CD4-positive, CD25-positive, alpha-beta regulatory T cell (primary cell): ENCODE measurements around the gene ANKRD27. TPM values are rescaled to one million over a fixed set of nuclear protein-coding genes. Genes with fewer than 3 reads are reported as not detected.
A peak's percentile ranks its signal among the peaks of the same experiment; 100 is the strongest.

Experiments
- ATAC-seq, 2 donors: fragments of 150-1000 bp; cut with Tn5 transposase; one replicate each; pipeline ENCODE4 v1.10.0; 2021; ENCODE audit warnings: low read depth in 2 of 2, moderate number of reproducible peaks in 2 of 2, moderate library complexity in 1 of 2
- DNase-seq, 3 donors: peaks; one replicate each; pipeline versions ENCODE4 v3.0.0 to v3.0.0-alpha.2; 2012 to 2022; ENCODE audit warnings: mixed read lengths in 1 of 3
- H3K27ac ChIP-seq: one replicate; pipeline ENCODE4 v1.7.0; 2013; ENCODE audit warnings: mild to moderate bottlenecking, low read length; ENCODE audit not compliant: insufficient read depth, poor library complexity, severe bottlenecking
- H3K27me3 ChIP-seq: one replicate; pipeline ENCODE4 v1.7.0; 2013; ENCODE audit warnings: low read length; ENCODE audit not compliant: control insufficient read depth, insufficient read depth
- H3K36me3 ChIP-seq: one replicate; pipeline ENCODE4 v1.7.0; 2013; ENCODE audit warnings: mild to moderate bottlenecking, low read length, moderate library complexity; ENCODE audit not compliant: control insufficient read depth, insufficient read depth
- H3K4me1 ChIP-seq: 2 replicates; pipeline ENCODE4 v1.7.0; 2013; ENCODE audit warnings: mild to moderate bottlenecking, low read length; ENCODE audit not compliant: insufficient read depth, control insufficient read depth, poor library complexity, severe bottlenecking
- H3K4me3 ChIP-seq: one replicate; pipeline ENCODE4 v1.7.0; 2013; ENCODE audit warnings: low read depth, mild to moderate bottlenecking, low read length, moderate library complexity
- H3K9me3 ChIP-seq, 2 experiments: 1 replicate in 1 of 2; 2 replicates in 1 of 2; pipeline ENCODE4 v1.7.0; 2013; ENCODE audit warnings: low read length in 2 of 2, mild to moderate bottlenecking in 1 of 2, moderate library complexity in 1 of 2; ENCODE audit not compliant: control insufficient read depth in 2 of 2
- H3K27ac Mint-ChIP-seq, 3 donors: one replicate each; pipeline ENCODE4 v1.8.0; 2020 to 2022; ENCODE audit warnings: mild to moderate bottlenecking in 3 of 3, mixed read lengths in 3 of 3, moderate library complexity in 2 of 3
- H3K27me3 Mint-ChIP-seq: one replicate; pipeline ENCODE4 v1.8.0; 2022; ENCODE audit warnings: mild to moderate bottlenecking, mixed read lengths
- H3K36me3 Mint-ChIP-seq: one replicate; pipeline ENCODE4 v1.8.0; 2020; ENCODE audit warnings: mixed read lengths
- H3K4me1 Mint-ChIP-seq, 4 donors: one replicate each; pipeline ENCODE4 v1.8.0; 2020 to 2022; ENCODE audit warnings: mixed read lengths in 4 of 4, mild to moderate bottlenecking in 1 of 4
- H3K4me3 Mint-ChIP-seq, 4 donors: one replicate each; pipeline ENCODE4 v1.8.0; 2020 to 2022; ENCODE audit warnings: mild to moderate bottlenecking in 4 of 4, mixed read lengths in 4 of 4, moderate library complexity in 3 of 4
- H3K9me3 Mint-ChIP-seq, 7 donors: one replicate each; pipeline ENCODE4 v1.8.0; 2020 to 2022; ENCODE audit warnings: mixed read lengths in 7 of 7, mild to moderate bottlenecking in 3 of 7, moderate library complexity in 2 of 7
- polyA plus RNA-seq, 4 donors: library from polyadenylated mRNA; unstranded; fragments of 300-500 nt; fragmentation: Illumina TruSeq; gene quantifications; one replicate each; pipeline ENCODE4 v1.2.3, GENCODE V29; 2021
- total RNA-seq: library from RNA; stranded (reverse); gene quantifications from one replicate; pipeline ENCODE4 v1.2.3, GENCODE V29; 2022

The ANKRD27 gene
- total and polyA plus RNA-seq, 5 donors from 2014 or later = 17.2 to 39.0 (median 19.7) TPM

DNA sequence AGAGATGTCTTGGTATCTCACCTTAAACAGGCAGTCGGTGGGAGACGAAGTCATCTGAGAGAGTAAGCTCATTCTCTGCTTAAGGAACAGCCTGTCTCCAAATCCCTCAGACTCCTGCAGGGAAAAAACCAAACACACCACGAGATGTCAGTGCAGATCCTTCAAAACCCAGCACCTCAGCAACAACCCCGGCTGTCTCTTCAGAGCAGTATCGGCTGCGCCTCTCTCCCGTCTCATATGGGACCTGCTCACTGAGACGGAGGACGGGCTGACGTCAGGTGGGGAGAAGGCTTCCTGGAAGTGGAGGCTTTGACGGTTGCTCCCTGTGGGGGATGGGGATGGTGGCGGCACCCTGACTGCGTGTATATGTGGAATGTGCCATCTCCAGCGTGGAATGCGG, 43.6 kb downstream of the ANKRD27 start:
- H3K36me3 ChIP-seq = peaks cover 51% of the 10 kb centered on the region
- Mint-ChIP-seq H3K4me3 (no peak overlapping the region), H3K27me3 (no peaks in the 10 kb centered on the region), H3K9me3 (no peaks in the 10 kb centered on the region), H3K4me1 (peaks cover 0 to 4% (median under 1%) of the 10 kb centered on the region in 4 donors), H3K36me3 (peaks cover 27% of the 10 kb centered on the region), H3K27ac (no peak overlapping the region)
- no peak overlapping the region for H3K4me3 ChIP-seq
- no peak overlapping the region for H3K27ac ChIP-seq
- DNase-seq = no peak
- no peaks in the 10 kb centered on the region for H3K27me3 ChIP-seq
- no peaks in the 10 kb centered on the region for H3K4me1 ChIP-seq
- ATAC-seq = no peak
- no peaks in the 10 kb centered on the region for H3K9me3 ChIP-seq

DNA sequence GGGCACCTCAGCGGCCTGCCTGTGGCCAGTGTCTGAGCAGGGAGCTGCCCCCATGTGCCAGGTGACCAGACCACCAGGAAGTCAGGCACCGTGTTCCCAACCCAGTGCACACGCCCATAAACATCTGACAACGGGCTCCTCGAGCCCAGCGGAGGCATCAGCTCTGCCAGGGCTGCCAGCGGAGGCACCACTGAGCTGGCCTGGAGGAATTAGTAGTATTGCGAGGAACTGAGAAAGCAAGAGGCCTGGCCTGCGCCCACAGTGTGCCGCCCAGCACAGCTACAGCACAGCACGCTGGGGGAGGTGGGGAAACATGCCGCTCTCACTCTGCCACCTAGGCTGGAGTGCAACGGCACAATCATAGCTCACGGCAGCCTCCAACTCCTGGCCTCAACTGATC, 44.6 kb downstream of the ANKRD27 start:
- ATAC-seq (no peak), DNase-seq (no peak)
- H3K9me3 Mint-ChIP-seq = no peaks in the 10 kb centered on the region
- no peak overlapping the region for H3K4me3 Mint-ChIP-seq
- no peaks in the 10 kb centered on the region for H3K9me3 ChIP-seq
- no peaks in the 10 kb centered on the region for H3K27me3 Mint-ChIP-seq
- peaks cover 50% of the 10 kb centered on the region for H3K36me3 ChIP-seq
- H3K4me1 ChIP-seq = no peaks in the 10 kb centered on the region
- H3K4me1 Mint-ChIP-seq = peaks cover 0 to 4% (median under 1%) of the 10 kb centered on the region in 4 donors
- no peak overlapping the region for H3K27ac Mint-ChIP-seq
- peaks cover 26% of the 10 kb centered on the region for H3K36me3 Mint-ChIP-seq
- no peak overlapping the region for H3K4me3 ChIP-seq
- H3K27me3 ChIP-seq = no peaks in the 10 kb centered on the region
- H3K27ac ChIP-seq = no peak overlapping the region

DNA sequence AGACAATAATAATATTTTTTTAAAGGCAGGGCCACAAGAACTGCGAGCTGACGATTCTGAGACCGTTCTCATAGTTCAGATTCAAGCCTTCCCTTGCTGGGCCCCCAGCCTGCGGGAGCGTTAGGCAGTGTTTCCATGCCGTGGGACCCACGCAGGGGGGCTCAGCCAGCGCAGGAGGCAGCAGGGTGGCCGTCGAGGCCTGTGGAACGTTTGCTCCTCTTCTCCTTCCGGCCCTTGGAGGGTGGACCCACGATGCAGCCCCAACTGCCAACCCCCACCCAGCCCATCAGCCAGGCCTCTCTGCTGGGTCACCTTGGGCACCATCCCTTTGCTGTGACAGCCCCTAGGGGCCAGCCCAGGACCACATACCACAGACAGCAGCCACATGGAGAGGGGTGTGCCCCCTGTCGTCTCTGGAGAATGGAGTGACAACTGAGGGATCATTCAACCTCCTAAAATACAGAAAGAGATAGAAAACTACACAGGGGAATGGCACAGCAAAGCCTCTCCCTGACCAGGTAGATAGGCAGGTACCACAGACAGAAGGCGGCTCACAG, 47.2 kb downstream of the ANKRD27 start:
- H3K4me1 Mint-ChIP-seq = peaks cover 0 to 1% (median 0%) of the 10 kb centered on the region in 4 donors

DNA sequence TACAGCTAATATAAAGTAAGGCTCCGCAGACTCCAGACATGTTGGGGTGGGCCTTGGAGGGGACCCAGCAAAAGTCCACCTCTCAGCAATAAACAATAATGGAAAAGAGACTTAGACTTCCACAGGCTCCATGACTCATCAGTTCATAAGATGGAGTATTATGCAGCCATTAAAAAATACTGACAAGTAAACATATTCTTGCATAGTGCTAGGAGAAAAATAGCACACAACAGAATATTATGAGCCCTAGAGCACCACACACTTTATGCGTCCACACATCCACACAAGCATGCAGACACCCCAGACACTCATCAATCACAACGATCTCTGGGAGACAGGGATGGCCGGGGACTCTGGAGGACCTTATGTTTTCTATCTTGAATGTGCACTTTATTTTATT, 48.0 kb downstream of the ANKRD27 start:
- Mint-ChIP-seq H3K36me3 (peaks cover 43% of the 10 kb centered on the region), H3K27ac (no peak overlapping the region), H3K9me3 (no peaks in the 10 kb centered on the region), H3K4me3 (no peak overlapping the region), H3K4me1 (no peaks in the 10 kb centered on the region), H3K27me3 (no peaks in the 10 kb centered on the region)
- Histone ChIP-seq H3K4me3 (no peak overlapping the region), H3K27me3 (no peaks in the 10 kb centered on the region), H3K4me1 (no peaks in the 10 kb centered on the region), H3K36me3 (peaks cover 69% of the 10 kb centered on the region), H3K27ac (no peak overlapping the region), H3K9me3 (no peaks in the 10 kb centered on the region)
- no peak for DNase-seq
- no peak for ATAC-seq

More for the DNA sequence above, 47.2 kb downstream of the ANKRD27 start:
- H3K36me3 Mint-ChIP-seq = peaks cover 36% of the 10 kb centered on the region
- ATAC-seq = no peak
- peaks cover 64% of the 10 kb centered on the region for H3K36me3 ChIP-seq
- H3K4me3 ChIP-seq = no peak overlapping the region
- H3K27me3 ChIP-seq = no peaks in the 10 kb centered on the region
- no peak for DNase-seq
- H3K27me3 Mint-ChIP-seq = no peaks in the 10 kb centered on the region
- no peak overlapping the region for H3K4me3 Mint-ChIP-seq
- H3K27ac Mint-ChIP-seq = no peak overlapping the region
- no peaks in the 10 kb centered on the region for H3K9me3 Mint-ChIP-seq
- no peaks in the 10 kb centered on the region for H3K4me1 ChIP-seq
- no peaks in the 10 kb centered on the region for H3K9me3 ChIP-seq
- H3K27ac ChIP-seq = no peak overlapping the region

DNA sequence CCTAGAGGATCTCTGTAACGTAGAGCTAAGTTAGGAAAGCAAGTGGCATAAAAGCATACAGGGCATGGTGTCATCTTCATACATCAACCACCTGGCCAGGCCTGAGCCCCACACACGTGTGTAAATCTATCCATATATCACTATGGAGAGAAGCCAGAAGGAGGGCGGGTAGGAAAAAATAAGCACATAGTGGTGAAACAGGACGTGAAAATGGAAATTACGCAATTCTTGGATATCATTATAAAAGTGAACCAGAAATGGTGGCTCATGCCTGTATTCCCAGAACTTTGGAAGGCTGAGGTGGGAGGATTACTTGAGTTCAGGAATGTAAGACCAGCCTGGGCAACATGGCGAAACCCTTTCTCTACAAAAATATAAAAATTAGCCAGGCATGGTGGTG, 50.6 kb downstream of the ANKRD27 start:
- Histone ChIP-seq H3K4me3 (no peak overlapping the region), H3K27ac (no peak overlapping the region), H3K9me3 (no peaks in the 10 kb centered on the region), H3K36me3 (peaks cover 68% of the 10 kb centered on the region), H3K27me3 (no peaks in the 10 kb centered on the region), H3K4me1 (no peaks in the 10 kb centered on the region)
- Mint-ChIP-seq H3K36me3 (peaks cover 47% of the 10 kb centered on the region), H3K4me1 (no peaks in the 10 kb centered on the region), H3K4me3 (no peak overlapping the region), H3K9me3 (no peaks in the 10 kb centered on the region), H3K27me3 (no peaks in the 10 kb centered on the region), H3K27ac (no peak overlapping the region)
- DNase-seq (no peak), ATAC-seq (no peak)

DNA sequence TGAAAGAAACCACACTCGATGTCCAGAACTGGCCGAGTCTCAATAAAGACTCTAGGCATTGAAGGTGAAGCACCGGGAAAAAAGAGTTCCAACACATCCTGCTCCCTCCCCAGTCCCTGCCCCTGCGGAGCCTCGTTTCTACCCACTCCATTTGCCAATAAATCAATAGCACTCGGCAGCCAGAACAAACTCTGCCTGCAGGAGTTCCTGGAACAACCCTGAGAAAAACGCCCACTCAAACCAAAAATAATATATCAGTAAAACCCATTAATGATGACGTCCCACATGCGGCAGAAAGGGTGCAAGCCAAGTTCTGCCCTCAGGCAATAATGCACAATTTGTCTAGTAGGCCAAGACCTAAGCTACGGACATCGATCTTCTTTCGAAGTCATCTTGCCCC, 53.0 kb downstream of the ANKRD27 start:
- ATAC-seq = no peak
- DNase-seq = no peak
- peak overlapping the region in 1 of 3 donors; percentile 39 for H3K27ac Mint-ChIP-seq
- H3K4me1 ChIP-seq = no peaks in the 10 kb centered on the region
- H3K4me3 ChIP-seq = no peak overlapping the region
- H3K27ac ChIP-seq = no peak overlapping the region
- H3K27me3 ChIP-seq = no peaks in the 10 kb centered on the region
- H3K4me1 Mint-ChIP-seq = no peaks in the 10 kb centered on the region
- H3K36me3 Mint-ChIP-seq = peaks cover 47% of the 10 kb centered on the region
- peaks cover 65% of the 10 kb centered on the region for H3K36me3 ChIP-seq
- no peak overlapping the region for H3K4me3 Mint-ChIP-seq
- H3K9me3 Mint-ChIP-seq = no peaks in the 10 kb centered on the region
- no peaks in the 10 kb centered on the region for H3K9me3 ChIP-seq
- H3K27me3 Mint-ChIP-seq = no peaks in the 10 kb centered on the region

DNA sequence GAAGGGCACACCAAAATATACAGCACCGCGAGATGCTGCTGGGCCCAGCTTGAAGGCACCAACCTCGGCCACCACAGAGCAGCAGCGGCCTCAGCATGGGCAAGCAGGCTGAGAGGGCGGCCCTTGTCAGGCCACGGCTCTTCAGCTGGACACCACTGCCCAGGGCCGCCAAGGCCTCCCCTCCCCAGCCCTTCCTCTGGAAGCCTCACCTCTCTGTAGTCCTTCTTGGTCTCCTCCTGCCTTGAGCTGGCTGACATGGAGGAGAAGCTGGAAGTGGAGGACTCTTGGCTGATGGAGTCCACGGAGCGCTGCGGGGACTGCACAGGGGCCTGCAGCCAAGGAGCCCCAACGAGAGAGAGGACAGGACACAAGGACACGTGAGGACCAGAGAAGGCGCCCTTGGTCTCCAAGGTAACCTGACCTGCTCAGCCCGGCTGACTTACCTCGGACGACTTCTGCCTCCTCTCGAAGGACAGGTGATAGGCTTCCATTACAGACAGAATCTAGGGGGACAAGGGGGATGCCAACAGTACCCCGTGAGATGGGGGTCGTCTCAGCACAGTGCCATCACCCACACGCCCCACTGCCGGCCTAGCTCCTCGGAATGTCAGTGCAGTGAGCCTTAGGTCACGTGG, 55.8 kb downstream of the ANKRD27 start:
- no peak overlapping the region for H3K4me3 ChIP-seq
- peaks cover 47% of the 10 kb centered on the region for H3K36me3 Mint-ChIP-seq
- ATAC-seq (no peak), DNase-seq (no peak)
- no peaks in the 10 kb centered on the region for H3K27me3 Mint-ChIP-seq
- H3K9me3 Mint-ChIP-seq = no peaks in the 10 kb centered on the region
- no peak overlapping the region for H3K27ac ChIP-seq
- H3K27me3 ChIP-seq = no peaks in the 10 kb centered on the region
- peaks cover 76% of the 10 kb centered on the region for H3K36me3 ChIP-seq
- H3K4me1 ChIP-seq = no peaks in the 10 kb centered on the region
- H3K9me3 ChIP-seq = no peaks in the 10 kb centered on the region
- H3K4me3 Mint-ChIP-seq = no peak overlapping the region
- H3K27ac Mint-ChIP-seq = no peak overlapping the region
- H3K4me1 Mint-ChIP-seq = no peaks in the 10 kb centered on the region

DNA sequence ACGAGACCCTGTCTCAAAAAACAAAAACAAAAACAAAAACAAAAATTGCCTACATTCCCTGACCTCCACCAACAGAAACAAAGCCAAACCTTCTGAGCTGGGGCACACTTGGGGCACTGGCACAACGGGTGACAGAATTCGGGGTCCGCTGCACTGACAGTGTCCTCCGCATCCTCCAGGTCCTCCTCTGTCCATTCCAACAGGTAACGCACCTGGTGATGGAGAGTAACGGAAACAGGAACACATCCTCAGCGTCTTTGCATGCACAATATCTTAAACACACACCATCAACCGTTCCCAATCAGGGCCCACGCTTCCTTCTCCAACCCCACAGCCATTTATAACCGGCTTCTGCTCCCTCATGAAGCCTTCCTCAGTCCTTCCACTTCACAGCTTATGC, 59.4 kb downstream of the ANKRD27 start:
- ATAC-seq (no peak), DNase-seq (no peak)
- no peaks in the 10 kb centered on the region for H3K9me3 ChIP-seq
- H3K4me3 Mint-ChIP-seq = no peak overlapping the region
- no peak overlapping the region for H3K27ac Mint-ChIP-seq
- H3K27me3 Mint-ChIP-seq = no peaks in the 10 kb centered on the region
- peaks cover 69% of the 10 kb centered on the region for H3K36me3 ChIP-seq
- no peak overlapping the region for H3K4me3 ChIP-seq
- no peak overlapping the region for H3K27ac ChIP-seq
- H3K4me1 Mint-ChIP-seq = no peaks in the 10 kb centered on the region
- no peaks in the 10 kb centered on the region for H3K27me3 ChIP-seq
- peaks cover 43% of the 10 kb centered on the region for H3K36me3 Mint-ChIP-seq
- H3K9me3 Mint-ChIP-seq = peaks cover 0 to 2% (median 0%) of the 10 kb centered on the region in 7 donors
- H3K4me1 ChIP-seq = no peaks in the 10 kb centered on the region
